ENCODE results near the gene CNGA1. TPM values are rescaled to one million over a fixed set of nuclear protein-coding genes. Genes with fewer than 3 reads are reported as not detected.

CNGA1 gene
- total and polyA plus RNA-seq, 8 donors, result 0.67 to 3.2 (median 1.4) TPM

DNA sequence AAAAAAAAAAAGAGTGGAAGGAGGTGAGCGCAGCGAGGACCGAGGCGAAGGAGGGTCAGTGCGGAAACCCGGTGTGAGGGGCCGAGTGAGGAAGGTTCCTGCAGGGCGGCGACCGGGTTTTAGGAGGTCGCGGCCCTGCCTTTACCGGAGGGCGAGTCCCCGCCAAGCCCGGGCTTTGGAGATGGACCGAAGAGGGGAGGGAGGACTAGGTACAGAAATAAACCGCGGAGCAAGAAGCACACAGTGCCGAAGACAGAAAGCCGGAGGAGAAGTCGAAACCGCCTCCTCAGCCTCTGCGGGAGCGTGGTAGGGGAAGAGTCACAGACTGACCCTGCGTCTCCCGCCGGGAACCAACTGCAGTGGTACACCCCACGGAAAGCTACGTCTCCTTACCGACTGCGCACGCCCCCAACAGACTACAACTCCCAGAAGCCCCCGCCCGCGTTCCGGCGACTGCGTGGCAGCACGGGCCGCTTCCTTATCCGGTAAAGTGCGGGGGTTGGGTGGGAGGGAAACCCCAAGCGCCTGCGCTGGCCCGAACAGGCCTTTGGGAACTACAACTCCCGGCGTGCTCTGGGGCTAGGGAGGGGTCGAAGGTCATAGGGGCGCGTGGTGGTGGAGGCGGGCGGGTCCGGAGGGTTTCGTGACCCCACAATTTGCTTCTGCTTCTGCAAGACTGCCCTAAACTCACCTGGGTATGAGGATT, 102.1 kb downstream of the CNGA1 start, which contains the start of gene NFXL1:
Gene NFXL1 (minus strand): TSS at position 364 of the 706 bp plus-strand sequence. CDS start 380 bp downstream, outside the sequence.
- Histone ChIP-seq H3K27ac (peak within 1 kb of the TSS; percentile 77 to 92 (median 80)), H3K36me3 (no peaks in the 10 kb centered on the region), H3K9me3 (no peaks in the 10 kb centered on the region), H3K4me1 (peaks cover 0 to 22% (median 6%) of the 10 kb centered on the region in 3 donors), H3K4me3 (peak within 1 kb of the TSS; percentile 54 to 84 (median 79)), H3K27me3 (no peaks in the 10 kb centered on the region)
- FAIRE-seq (no peak), ATAC-seq (peak; percentile 96 to 99 (median 98)), DNase-seq (peak; percentile 97 to 98 (median 98))
- intact Hi-C loops (cut with DNase I), result no loop called here
- WGBS, 2 donors, result 0% methylated on average over 54 to 55 of the region's 55 CpGs
- TF ChIP-seq, protein P1, sequence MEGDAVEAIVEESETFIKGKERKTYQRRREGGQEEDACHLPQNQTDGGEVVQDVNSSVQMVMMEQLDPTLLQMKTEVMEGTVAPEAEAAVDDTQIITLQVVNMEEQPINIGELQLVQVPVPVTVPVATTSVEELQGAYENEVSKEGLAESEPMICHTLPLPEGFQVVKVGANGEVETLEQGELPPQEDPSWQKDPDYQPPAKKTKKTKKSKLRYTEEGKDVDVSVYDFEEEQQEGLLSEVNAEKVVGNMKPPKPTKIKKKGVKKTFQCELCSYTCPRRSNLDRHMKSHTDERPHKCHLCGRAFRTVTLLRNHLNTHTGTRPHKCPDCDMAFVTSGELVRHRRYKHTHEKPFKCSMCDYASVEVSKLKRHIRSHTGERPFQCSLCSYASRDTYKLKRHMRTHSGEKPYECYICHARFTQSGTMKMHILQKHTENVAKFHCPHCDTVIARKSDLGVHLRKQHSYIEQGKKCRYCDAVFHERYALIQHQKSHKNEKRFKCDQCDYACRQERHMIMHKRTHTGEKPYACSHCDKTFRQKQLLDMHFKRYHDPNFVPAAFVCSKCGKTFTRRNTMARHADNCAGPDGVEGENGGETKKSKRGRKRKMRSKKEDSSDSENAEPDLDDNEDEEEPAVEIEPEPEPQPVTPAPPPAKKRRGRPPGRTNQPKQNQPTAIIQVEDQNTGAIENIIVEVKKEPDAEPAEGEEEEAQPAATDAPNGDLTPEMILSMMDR (IDR thresholded peaks at IDR 0.05), result no peak

DNA sequence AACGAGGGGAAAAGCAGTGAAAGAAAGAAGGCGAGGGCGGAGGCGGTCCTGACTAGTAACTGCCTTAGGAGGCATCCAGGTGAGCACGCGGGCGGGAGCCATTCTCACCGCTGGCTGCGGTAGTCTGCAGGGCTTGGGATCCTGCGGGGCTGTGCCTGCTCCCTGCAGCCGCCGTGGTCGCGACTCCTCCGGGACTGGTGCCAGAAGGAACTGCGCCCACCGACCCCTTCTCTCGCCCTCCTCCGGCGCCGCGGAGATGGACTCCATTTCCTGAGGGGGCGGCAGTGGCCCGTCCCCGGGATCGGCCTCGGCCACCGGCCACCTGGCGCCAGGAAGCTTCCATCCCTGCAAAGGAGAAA, 102.6 kb downstream of the CNGA1 start:
- FAIRE-seq, result no peak
- intact Hi-C loops (cut with DNase I), result no loop called here

DNA sequence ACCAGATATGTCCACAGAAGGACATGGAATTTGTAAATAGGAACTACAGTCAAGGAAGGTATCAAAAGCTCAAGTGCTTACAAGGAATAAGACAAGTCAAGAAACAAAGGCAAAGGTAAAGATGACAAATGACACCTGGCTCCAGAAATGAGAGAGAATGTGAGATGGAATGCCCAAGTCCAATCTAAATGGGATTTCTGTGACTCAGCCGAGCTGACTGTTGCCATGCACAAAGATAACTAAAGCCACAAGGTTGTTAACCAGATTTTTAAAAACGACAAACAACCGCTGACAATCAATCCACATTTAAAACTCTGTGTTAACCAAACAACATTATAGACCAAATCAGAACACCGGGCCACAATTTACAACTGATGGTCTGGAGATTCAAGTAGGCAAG, 103.2 kb downstream of the CNGA1 start:
- TF ChIP-seq, protein P1 (IDR thresholded peaks at IDR 0.05), result no peak
- WGBS, 2 donors, result 3 to 4% methylated on average over 4 of the region's 4 CpGs
- Histone ChIP-seq H3K4me3 (peak overlapping the region; percentile 54 to 84 (median 79)), H3K9me3 (no peaks in the 10 kb centered on the region), H3K27me3 (no peaks in the 10 kb centered on the region), H3K4me1 (peaks cover 0 to 22% (median 6%) of the 10 kb centered on the region in 3 donors), H3K27ac (peak overlapping the region; percentile 77 to 92 (median 80)), H3K36me3 (no peaks in the 10 kb centered on the region)
- intact Hi-C loops (cut with DNase I), result no loop called here
- FAIRE-seq, result no peak
- DNase-seq, result no peak
- peak in 1 of 4 donors; percentile 6 for ATAC-seq

More for the DNA sequence above, 102.6 kb downstream of the CNGA1 start:
- Histone ChIP-seq H3K27me3 (no peaks in the 10 kb centered on the region), H3K9me3 (no peaks in the 10 kb centered on the region), H3K4me1 (peaks cover 0 to 22% (median 6%) of the 10 kb centered on the region in 3 donors), H3K27ac (peak overlapping the region; percentile 77 to 92 (median 80)), H3K36me3 (no peaks in the 10 kb centered on the region), H3K4me3 (peak overlapping the region; percentile 54 to 84 (median 79))
- TF ChIP-seq, protein P1 (IDR thresholded peaks at IDR 0.05), result no peak
- DNase-seq (peak; percentile 27 to 86 (median 62)), ATAC-seq (peak; percentile 58 to 78 (median 72))
- WGBS, 2 donors, result 0% methylated on average over 24 to 29 of the region's 29 CpGs

- 0 to 21% methylated on average over 1 of the region's 1 CpG for WGBS, 2 donors
- Histone ChIP-seq H3K4me1 (peaks cover 0 to 12% (median 6%) of the 10 kb centered on the region in 3 donors), H3K27ac (no peak overlapping the region), H3K27me3 (no peaks in the 10 kb centered on the region), H3K36me3 (peaks cover 0 to 11% (median 4%) of the 10 kb centered on the region in 3 donors), H3K4me3 (no peak overlapping the region), H3K9me3 (no peaks in the 10 kb centered on the region)
- no peak for FAIRE-seq
- intact Hi-C loops (cut with DNase I), result no loop called here
- ATAC-seq, result no peak
- no peak for DNase-seq
- TF ChIP-seq, protein P1 (IDR thresholded peaks at IDR 0.05), result no peak
Observed at GRCh38 chr4:47907089-47907646, 109.3 kb downstream of the CNGA1 start.

Measured in pancreas (tissue), 10 donors.